GM19372 (cell line): Measurements from ENCODE around the gene ARID3B.

Source experiments
- ATAC-seq: cut with Tn5 transposase; IDR thresholded peaks from one replicate; pipeline ENCODE4 v1.9.1; 2021; ENCODE audit warnings: mild to moderate bottlenecking, low read depth, moderate library complexity; ENCODE audit not compliant: unreplicated experiment

ARID3B gene

DNA sequence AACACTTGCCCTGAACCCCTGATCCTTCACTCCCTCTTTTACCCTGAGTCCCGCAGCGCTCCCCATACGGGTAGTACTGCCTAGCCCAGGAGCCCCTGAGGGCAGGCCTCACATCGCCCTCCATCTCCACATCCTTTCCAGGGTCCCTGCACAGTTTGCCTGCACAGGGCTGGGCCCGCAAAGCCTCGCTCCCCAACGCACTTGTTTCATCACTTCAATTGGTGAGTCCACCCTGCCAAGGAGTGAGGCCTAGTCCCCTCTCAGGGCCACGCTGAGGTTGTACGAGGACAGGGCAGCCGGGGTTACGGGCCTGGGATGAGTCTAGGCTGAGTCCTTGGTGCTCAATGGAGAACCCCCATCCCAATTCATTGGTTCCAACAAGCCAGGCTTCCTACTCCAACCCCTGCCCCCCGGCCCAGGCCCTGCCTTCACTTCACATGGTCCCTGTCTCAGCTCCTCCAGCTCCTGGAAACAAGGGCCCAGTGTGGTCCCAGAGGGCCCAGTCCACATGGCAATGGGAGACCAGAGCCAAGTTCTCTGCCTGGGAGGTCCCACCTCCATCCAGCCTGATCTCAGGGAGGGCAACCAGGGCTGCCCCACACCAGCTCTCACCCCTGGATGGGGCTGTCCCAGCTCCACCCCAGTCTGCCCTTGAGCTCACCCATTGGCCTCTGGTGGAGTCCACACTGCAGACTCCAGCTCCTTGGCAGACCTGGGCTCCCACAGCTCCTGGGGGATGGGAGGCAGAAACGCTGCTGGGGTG is 62.2 kb downstream of the ARID3B start:
- ATAC-seq: no peak

DNA sequence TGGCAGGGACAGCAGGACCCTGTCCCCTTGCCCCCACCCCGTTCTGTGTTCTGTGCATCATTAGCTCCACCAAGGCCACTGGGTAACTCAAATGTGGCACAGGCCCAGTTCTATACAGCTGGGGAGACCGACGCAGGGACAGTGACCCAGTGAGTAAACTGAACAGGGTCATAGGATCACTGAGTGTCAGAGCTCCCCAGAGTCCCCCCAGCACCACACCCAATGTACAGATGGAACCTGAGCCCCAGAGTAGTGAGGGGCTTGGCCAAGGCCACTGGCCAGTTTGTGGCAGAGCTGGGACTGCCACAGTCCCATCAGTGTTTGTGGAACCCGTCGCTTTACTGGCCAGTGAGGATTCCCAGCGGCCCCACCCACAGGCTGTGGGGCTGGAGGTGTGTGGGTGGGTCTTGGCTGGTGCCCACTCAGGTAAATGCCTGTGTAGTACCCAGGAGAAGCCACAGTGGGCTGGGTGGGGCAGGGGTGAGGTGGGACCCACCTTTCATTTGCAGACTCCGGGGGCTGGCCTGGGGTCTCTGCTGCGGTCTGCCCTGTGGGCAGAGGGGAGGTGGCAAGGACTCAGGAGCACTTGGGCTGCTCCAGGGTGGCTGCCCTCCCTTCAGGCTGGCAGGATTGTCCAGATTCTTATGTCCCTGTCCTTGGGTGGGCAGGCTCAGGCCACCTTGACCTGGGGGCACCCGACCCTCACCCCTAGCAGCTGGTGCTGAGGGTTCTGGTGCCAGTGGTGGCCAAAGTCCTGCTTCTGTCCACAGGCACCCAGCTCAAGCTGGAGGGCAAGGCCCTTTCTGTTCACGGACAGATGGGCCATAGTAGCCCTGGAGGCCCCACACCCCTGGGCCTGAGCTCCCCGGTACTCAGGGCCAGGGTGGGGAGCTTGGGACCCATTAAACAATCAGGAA is 63.0 kb downstream of the ARID3B start:
- no peak for ATAC-seq

DNA sequence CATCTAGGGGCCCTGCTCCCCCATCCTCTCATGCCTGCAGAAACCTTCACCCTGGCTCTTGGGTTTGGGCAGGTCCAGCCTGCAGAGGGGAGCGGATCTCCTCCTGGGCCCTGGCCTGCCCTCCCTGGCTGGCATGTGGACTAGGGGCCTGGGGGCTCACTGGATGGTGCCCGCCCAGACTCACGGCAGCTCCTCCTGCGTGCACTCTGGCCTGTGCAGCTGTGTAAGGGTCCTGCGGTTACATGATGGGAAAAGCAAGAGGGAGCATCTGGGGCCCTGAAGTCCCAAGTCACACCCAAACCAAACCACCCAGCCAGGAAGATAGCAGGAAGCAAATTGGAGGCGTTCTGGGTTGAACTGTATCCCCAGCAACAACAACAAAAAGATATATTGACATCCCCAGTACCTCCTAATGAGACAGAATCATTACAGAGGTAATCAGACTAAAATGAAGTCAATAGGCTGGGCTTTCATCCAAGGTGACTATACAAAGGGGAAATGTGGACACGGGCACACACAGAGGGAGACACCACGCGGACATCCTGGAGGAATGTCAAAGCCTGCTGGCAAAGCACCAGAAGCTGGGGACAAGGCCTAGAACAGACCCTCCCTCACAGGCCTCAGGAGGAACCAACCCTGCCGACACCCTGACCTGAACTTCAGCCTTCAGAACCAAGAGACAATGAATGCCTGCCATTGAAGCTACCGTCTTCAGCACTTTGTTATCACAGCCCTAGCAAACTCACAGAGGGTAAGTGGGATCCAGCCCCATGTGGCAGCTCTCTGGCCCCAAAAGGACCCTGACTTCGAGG is 64.2 kb downstream of the ARID3B start:
- ATAC-seq: no peak

DNA sequence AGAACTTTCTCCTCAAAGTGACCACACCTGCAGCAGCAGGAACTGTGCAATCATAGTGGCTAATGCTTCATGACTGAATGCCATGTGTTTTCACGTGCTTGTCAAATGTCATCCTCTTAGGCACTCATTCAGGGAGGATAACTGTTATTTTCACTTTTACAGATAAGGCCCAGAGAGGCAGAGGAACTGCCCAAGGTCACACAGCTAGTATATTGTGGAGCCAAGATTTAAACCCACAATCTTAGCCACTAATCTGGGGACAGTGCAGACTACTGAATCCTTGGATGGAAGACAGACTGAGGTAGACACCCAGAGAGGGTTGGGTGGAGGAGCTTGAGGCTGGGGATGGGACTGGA is 64.8 kb downstream of the ARID3B start:
- no peak for ATAC-seq

DNA sequence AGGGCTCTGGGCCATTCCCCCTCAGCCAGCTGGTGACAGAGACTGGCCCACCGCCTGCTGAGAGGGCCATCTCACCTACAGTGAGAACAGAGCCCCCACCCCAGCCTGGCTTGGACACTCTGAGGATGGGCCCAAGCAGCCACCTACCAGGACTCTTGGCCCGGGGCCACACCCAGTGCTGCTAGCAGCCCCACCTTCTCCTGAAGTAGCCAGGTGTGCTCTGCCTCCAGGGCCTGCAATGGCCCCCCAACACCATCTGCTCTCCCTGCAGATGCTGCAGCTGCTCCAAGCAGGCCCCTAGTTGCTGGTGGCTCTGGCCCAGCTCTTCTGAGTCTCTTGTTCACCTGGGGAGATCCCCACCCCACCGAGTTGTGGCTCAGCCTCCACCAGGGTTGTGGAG is 67.8 kb downstream of the ARID3B start:
- ATAC-seq: no peak

DNA sequence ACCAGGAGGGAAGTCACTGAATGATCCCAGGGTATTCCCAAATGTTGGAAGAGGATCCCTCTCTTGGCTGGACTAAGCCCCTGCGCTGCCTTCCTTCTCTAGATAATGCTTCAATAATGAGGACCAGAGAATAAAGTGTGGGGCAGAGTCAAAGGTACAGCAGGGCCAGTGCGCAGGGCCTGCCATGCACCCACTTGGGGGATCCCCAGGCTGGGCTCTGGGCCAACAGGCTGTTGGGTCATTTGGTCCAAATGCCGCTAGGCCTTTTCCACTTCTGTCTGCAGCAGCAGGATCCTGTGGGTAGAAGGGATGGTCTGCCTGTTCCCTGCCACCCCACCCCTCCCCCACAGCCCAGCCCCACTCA is 68.9 kb downstream of the ARID3B start:
- ATAC-seq: no peak

DNA sequence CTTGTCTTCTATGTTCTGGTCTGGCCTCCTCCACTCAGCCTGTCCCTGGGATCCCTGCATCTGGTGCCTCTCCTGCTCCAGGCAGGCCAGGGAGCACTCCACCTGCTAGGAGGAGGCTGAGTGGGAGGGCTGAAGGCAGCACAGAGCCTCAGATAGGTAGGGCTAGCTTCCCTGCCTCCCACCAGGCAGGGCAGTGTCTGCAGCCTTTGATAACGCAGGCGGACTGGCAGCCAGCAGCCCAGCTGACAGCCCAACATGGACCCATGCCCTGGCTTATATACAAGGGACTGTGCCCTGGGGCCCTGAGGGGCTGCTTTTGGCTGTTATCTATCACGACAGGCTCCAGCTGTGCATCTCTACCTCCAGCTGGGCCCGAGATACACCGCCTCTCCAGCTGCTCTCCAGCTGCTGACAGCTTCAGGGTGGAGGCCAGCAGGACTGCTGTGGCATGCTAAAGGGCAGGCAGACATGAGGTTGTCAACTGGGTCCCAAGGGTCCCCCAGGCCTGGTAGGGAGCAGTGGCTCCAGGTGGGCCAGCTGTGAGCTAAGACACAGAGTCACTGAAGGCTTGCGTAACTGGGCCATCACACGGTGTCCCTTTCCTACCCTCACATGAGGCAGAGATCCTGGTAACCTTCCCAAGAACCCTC is 69.4 kb downstream of the ARID3B start:
- no peak for ATAC-seq

DNA sequence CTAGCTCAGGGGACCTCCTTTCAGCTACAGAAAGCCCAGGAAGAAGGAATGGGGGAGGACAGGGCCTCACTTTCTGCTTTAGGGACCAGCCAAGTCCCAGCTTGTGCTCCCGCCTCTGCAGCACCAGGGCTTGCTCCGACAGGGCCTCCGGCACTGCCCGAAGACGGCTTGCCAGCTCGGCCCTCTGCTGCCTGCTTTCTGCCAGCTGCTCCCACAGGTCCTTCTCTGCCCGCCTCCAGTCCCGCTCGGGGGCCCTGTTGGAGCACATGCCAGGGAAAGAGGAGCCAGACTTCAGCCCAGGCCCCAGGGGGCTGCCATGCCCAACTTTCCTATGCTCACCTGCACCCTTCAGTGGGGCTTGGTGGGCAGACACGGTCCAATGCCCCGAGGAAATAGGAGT is 70.3 kb downstream of the ARID3B start:
- ATAC-seq: no peak

DNA sequence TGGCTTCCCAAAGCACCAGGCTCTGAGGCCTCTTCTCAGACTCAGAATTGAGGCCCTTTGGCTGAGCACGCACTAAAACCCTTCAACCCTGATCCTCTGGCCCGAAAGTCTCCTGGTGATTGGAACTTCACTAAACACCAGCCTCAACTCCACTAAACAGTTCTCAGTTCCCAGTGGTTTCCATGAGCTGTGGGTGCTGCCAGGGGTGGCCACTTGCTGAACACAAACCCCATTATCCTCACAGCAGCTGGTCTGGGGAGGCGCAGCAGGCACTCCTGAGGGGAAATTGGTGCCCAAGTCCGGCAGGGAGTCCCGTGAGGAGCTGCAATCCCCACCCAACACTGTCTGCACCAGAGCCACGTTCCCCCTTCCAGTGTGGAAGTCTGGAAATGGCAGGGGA is 70.8 kb downstream of the ARID3B start:
- ATAC-seq: no peak

DNA sequence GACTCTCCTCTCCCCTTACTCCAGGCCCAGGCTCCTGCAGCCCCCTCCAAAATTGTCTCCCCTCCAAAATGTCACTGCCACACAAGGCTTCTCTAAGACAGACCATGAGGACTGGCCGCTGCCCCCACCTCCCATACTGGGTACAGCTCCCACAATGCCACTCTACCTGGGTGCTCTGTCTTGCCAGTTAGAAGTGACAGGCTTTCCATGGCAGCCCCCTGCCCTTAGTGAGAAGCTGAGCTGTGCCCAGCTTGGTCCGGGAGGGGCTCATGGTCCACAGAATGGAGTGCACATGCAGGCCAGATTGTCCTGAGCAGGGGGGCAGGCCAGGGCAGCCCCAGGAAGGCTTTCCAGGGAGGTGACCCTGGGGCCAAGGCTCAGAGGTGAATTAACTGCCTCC is 71.7 kb downstream of the ARID3B start:
- no peak for ATAC-seq

DNA sequence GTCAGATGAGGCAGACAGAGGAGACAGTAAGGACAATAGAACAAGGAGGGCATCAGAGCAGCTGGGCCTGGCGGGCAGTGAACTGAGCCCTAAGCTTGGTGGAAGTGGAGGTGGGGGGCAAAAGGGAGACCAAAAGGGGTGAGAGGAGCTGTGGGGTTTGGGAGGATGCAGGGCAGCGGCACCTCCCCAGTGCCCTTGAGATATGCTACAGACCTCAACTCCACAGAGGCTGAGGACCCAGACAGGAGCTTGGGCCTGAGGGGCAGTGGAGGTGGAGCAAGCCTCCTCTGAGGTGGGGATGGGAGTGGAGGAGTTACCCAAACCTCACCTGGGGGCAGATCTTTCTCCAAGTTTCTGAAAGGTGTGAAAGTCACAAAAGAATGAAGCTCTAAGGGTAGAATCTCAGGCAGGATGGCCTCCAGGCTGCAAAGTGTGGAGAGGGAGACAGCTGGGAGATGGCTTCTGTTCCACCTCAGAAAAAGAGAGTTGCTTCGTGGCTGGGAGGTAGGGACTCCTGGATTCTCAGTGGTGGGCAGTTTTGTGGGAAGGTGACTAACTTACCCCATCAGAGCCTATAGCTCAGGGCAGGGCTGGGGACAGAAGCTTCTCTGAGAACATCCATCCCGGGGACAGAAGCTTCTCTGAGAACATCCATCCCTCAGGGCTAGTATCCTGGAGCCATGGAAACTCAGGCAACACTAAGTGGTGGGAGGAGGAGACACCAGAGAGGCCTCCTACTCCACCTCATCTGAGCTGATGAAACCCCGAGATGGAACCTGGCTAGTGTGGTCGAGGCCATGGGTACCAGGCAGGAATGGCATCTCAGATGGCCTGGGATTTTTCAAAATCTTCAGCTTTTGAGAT is 72.3 kb downstream of the ARID3B start:
- ATAC-seq: no peak

DNA sequence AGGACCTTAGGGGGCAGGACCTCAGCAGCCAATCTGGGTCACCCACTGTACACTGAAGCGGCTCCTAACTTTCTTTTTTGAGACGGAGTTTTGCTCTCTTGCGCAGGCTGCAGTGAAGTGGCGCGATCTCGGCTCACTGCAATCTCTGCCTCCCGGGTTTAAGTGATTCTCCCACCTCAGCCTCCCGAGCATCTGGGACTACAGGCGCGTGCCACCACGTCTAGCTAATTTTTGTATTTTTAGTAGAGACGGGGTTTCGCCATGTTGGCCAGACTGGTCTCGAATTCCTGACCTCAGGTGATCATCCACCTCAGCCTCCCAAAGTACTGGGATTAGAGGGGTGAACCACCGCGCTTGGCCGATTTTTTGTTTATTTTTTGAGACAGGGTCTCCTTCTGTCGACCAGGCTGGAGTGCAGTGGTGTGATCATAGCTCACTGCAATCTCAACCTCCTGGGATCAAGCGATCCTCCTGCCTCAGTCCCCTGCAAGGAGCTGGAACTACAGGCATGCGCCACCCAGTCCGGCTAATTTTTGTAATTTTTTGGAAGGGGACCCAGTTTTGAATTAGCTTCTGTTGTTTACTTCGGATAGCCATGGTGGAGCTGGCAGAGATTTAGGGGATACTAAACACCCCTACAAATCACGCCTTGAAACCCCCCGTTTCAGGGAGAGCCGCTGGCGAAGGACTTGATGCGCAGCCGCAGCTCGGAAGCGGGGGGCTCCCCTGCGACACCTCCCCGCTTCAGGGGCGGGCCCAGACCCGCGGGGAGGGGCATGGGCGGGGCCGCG is 73.1 kb downstream of the ARID3B start:
- no peak for ATAC-seq

DNA sequence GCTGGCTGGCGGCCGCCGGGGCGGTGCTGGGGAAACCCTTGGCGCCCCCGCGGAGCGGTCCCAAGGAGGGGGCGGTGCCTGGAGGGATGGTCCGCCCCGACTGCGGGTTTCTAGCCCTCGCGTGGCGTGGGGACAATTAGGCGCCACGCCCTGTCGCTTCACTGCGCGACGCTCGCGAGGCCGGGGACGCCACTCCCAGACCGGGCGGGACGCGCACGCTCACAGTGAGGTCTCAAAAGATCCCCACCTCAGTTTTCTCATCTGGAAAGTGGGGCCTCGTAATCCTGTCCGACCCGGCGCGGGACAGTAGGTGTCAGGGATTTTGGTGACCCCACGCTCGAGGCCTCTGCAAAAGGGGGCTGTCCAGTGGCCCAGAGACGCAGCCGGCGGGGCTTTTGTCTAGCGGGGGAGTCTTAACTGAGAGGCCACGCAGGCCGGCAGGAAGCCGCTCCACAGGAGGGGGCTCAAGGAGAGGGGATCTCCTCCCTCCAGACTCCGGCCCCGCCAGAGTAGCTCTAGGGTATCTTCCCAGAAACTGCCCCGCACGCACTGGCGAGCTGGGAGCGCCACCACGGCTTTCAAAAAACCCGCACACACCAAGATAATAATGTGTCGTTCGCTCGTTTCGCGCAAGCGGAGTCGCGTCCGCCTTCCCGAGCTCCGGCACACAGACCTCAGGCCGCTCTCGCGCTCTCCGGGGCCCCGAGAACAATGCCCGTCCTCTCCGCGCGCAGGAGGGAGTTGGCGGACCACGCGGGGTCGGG is 73.9 kb downstream of the ARID3B start:
- ATAC-seq: peak; percentile 45

DNA sequence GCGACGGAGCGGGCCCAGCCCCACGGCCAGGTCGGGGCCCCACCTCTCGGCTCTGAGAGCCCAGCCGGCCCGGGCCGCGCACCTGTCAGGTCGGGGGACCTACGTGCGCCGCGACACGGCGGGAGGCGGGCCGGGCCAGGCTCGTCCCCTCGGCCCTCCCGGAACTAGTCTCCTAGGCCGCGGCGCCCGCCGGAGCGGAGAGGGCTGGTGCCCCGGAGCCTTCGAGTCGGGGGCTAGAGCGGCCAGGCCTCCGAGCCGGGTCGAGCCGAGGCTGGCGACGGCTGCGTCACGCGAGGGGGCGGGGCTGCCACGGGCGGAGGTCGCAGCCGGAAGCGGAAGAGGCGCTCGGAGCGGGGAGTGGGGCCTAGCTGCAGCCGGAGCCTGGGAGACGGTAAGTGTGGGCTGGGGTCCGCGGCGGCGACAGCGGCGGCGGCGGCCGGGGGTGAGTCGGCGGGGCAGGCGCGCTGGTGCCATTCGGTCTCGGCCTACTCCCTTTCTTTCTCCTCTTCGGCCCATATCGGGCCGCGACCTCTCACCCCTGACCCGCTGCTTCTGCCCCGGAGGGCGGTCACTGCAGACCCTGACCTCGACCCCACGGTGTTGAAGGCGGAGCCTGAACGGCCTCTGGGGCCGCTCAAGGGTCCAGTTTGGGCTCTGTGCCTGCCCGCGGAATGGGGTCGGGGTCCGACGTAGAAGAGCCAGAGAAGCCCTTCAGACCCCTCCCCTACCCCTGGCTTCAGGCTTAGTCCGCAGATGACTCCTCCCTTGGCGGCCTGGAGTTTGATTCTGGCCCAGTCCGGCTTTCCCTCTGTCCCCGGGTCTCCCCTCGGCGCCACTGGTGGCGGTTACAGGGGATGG is 74.7 kb downstream of the ARID3B start, which contains the start of gene CLK3:
Gene CLK3 (plus strand): TSS at position 329 of the 858 bp plus-strand sequence. CDS start 3,361 bp downstream, outside the sequence.
- ATAC-seq: peak; percentile 77

DNA sequence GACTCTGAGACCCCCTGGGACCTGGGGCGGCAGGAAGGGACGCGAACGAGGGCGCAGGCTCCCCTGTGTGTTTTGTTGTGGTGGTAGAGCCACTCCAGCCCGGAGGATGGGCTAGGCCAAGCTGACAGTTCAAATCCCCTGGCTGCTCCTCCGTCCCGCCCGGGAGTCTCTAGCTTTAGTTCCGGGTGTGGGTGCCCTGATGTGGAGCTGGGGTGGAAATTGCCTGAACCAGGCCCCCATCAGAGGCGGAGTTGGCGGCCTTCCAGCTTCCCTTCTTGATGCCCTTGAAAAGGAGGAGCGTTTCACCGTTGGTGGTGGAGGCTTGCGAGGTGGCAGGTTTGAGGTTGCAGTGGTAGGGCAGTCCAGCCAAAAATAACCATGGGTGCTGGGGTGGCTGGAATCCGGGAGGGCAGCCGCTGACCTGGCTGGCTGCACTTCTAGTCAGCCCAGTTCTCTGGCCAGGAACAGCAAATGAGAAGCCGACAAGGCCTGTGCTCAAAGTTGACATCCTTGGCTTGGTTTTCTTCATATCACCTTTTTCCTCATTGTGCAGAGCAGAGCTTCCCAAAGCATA is 75.4 kb downstream of the ARID3B start:
- ATAC-seq: no peak

DNA sequence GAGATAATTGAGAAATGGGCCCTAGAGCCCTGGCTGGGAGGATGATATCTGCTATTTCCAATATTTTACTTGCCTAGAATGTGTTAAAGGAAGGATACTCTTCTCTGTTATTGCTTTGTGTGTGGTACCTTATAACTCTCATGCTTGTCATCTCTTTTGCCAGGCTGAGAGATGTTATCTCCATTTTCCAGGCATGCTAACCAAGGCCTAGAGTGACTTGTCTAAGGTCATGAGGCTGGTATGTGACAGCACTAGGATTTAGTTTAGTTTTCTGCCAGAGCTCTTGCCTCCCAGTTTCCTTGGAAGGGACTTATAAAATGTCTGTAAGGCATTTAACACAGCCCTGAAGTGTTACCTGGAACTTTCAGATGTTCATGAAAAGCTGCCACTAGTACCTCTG is 76.0 kb downstream of the ARID3B start:
- ATAC-seq: no peak
